ENCODE measurements around the gene DISC1. TPM values are rescaled to one million over a fixed set of nuclear protein-coding genes. Genes with fewer than 3 reads are reported as not detected.

DISC1 gene
- total RNA-seq, 4 donors from 2014 or later, result 3.3 to 11.4 (median 4.2) TPM

DNA sequence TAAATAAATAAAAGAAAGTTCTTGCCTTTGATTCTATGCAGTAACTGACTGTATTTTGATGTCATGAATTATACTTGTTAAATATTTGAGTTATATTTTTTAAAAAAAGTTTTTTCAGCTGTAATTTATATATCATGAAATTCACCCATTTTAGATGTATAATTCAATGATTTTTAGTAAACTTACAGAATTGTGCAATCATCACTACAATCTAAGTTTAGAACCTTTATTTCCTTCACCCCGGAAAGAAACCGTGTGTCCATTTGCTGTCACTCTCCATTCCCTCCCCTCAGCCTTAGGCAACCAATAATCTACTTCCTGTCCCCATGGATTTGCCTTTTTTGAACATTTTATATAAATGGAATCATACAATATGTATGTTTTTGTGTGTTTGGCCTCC lies 32.5 kb upstream of the DISC1 start:
- TF ChIP-seq, protein P1, sequence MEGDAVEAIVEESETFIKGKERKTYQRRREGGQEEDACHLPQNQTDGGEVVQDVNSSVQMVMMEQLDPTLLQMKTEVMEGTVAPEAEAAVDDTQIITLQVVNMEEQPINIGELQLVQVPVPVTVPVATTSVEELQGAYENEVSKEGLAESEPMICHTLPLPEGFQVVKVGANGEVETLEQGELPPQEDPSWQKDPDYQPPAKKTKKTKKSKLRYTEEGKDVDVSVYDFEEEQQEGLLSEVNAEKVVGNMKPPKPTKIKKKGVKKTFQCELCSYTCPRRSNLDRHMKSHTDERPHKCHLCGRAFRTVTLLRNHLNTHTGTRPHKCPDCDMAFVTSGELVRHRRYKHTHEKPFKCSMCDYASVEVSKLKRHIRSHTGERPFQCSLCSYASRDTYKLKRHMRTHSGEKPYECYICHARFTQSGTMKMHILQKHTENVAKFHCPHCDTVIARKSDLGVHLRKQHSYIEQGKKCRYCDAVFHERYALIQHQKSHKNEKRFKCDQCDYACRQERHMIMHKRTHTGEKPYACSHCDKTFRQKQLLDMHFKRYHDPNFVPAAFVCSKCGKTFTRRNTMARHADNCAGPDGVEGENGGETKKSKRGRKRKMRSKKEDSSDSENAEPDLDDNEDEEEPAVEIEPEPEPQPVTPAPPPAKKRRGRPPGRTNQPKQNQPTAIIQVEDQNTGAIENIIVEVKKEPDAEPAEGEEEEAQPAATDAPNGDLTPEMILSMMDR (IDR thresholded peaks at IDR 0.05), result no peak
- no peak overlapping the region for H3K27ac ChIP-seq
- 43 to 73% methylated on average over 2 of the region's 2 CpGs for WGBS, 2 donors
- no peak overlapping the region for H3K4me3 ChIP-seq
- no peaks in the 10 kb centered on the region for H3K36me3 ChIP-seq
- peaks cover 0 to 6% (median 0%) of the 10 kb centered on the region in 3 donors for H3K4me1 ChIP-seq
- no peaks in the 10 kb centered on the region for H3K9me3 ChIP-seq
- no peak for DNase-seq
- intact Hi-C loops (cut with DNase I), result no loop called here
- H3K27me3 ChIP-seq, result no peaks in the 10 kb centered on the region

DNA sequence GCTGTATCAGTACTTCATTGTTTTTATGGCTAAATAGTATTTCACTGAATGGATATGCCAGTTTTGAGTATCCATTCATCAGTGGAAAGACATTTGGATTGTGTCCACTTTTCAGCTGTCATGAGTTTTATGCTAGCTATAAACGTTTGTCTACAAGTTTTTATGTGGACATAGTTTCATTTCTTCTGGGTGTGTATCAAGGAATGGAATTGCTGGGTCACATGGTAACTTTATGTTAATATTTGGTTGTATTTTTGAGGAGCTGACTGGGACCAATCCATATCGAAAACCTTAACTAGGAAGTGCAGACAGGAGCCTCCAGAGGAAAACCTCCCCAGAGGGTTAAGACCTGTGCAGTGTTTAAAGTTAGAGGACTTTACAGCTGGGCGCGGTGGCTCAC lies 31.8 kb upstream of the DISC1 start:
- no peak for DNase-seq
- intact Hi-C loops (cut with DNase I), result no loop called here
- Histone ChIP-seq H3K27me3 (no peaks in the 10 kb centered on the region), H3K4me3 (no peak overlapping the region), H3K36me3 (no peaks in the 10 kb centered on the region), H3K9me3 (no peaks in the 10 kb centered on the region), H3K4me1 (peaks cover 0 to 6% (median 0%) of the 10 kb centered on the region in 3 donors), H3K27ac (no peak overlapping the region)
- TF ChIP-seq, protein P1 (IDR thresholded peaks at IDR 0.05), result no peak
- TF ChIP-seq POLR2A (IDR thresholded peaks at IDR 0.05), result no peak
- 33 to 66% methylated on average over 1 to 4 of the region's 4 CpGs for WGBS, 2 donors

DNA sequence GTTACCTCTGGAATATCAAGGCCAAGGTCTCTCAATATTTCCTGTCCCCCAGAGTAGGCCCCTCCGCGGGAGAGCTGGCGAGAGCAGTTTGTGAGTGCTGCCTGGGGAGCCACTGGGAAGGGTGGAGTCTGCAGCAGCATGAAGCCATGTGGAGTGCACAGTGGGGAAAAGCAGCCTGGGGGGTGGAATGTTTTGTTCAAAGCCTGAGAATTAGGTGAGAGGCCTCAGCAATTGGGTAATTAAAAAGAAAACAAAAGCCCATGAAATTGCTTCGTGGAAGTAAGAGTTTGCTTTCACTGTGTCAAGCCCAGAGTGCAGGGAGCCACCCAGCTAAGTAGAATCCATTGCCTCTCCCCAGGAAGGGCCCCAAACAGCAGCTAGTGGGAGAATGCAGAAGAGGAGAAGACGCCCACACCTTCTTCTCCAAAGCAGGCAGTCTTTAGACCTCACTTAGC lies 30.2 kb upstream of the DISC1 start:
- TF ChIP-seq, protein P1 (IDR thresholded peaks at IDR 0.05), result no peak
- no peak for TF ChIP-seq POLR2A (IDR thresholded peaks at IDR 0.05)
- peaks cover 0 to 6% (median 0%) of the 10 kb centered on the region in 3 donors for H3K4me1 ChIP-seq
- intact Hi-C loops (cut with DNase I), result no loop called here
- WGBS, 2 donors, result 21 to 56% methylated on average over 3 to 5 of the region's 5 CpGs
- H3K36me3 ChIP-seq, result no peaks in the 10 kb centered on the region
- no peak for DNase-seq
- no peaks in the 10 kb centered on the region for H3K9me3 ChIP-seq
- no peak overlapping the region for H3K4me3 ChIP-seq
- H3K27ac ChIP-seq, result no peak overlapping the region
- H3K27me3 ChIP-seq, result no peaks in the 10 kb centered on the region

DNA sequence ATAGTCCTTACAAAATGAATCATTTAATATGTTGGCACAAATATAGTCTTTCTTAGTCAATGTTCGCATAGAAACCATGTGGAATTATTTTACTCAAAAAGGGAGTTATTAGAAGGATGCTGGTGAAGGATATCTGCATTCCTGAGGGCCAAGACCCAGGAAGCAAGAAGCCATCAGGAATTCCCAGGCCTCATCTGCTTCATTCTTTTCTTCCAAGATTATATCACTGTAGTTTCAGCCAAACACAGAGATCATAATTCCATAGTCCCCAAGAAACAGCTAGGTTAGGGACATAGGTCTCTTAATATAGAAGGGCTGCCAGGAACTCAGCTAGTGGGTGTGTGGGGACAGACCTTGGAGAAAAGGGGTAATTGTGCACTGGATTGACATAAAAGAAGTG lies 28.6 kb upstream of the DISC1 start:
- TF ChIP-seq POLR2A (IDR thresholded peaks at IDR 0.05), result no peak
- WGBS, 2 donors, result 71 to 84% methylated on average over 1 of the region's 1 CpG
- intact Hi-C loops (cut with DNase I), result no loop called here

DNA sequence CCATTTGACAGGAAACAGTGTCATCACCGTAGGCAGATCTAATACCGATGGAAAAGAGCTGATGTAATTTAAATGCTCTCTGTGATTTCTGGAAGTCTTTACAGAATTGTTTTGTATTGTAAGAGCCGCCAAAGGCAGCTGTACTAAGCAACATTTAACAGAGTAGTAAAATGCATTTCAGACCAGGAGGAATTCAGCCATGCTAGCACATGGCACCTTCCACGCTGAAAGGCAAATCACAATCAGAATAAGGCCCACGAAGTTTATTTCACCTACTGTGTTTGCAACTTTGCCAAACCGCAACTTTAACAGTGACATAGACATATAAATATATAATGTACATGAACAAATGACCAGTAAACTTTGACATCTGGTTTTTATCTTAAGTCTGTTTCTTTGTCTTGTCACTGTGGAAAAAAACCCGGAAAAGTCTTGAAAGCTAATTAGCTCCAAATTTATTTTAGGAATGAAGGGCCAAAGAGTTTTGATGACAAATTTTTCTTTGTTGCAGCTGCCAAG lies 26.1 kb upstream of the DISC1 start:
- Histone ChIP-seq H3K27ac (peak overlapping the region in 2 of 4 donors; percentile 17 to 38), H3K4me3 (no peak overlapping the region), H3K9me3 (no peaks in the 10 kb centered on the region), H3K36me3 (no peaks in the 10 kb centered on the region), H3K4me1 (peaks cover 0 to 27% (median 5%) of the 10 kb centered on the region in 3 donors), H3K27me3 (no peaks in the 10 kb centered on the region)
- no peak for TF ChIP-seq POLR2A (IDR thresholded peaks at IDR 0.05)
- TF ChIP-seq, protein P1 (IDR thresholded peaks at IDR 0.05), result no peak
- DNase-seq, result no peak
- intact Hi-C loops (cut with DNase I), result no loop called here
- WGBS, 2 donors, result 47% methylated on average over 7 of the region's 7 CpGs

More for the DNA sequence above, 28.6 kb upstream of the DISC1 start:
- DNase-seq, result no peak
- Histone ChIP-seq H3K27ac (no peak overlapping the region), H3K9me3 (no peaks in the 10 kb centered on the region), H3K36me3 (no peaks in the 10 kb centered on the region), H3K4me1 (peaks cover 0 to 20% (median 0%) of the 10 kb centered on the region in 3 donors), H3K27me3 (no peaks in the 10 kb centered on the region), H3K4me3 (no peak overlapping the region)
